Fibroblast of gingiva (primary cell): ENCODE results near the gene MEGF10.
"Not testable (repeated sequence)": the region's sequence is repeated elsewhere in the genome, so short reads cannot be mapped to it uniquely, and the experiment has no call there.

Experiments used
- DNase-seq: peaks from one replicate; pipeline ENCODE4 v3.0.0-alpha.2; 2011; ENCODE audit warnings: low read depth

Gene MEGF10

DNA sequence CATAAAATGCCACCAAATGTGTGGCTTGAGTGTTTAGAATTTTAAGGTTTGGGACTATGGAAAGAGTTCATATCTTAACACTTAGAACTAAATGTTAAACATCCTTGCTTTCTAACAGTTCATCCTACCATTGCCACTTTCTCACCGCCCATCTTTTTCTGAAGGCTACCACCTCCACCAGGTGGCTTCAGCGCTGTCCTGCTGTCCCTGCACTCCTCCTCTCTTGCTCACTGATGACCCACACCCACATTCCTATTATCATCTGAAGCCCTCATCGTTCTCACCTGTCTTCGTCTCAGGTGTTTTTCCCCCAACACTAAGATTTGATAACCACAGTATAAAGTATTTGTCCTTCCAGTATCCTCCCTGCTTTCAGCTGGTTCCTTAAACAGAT lies 7.4 kb downstream of the MEGF10 start:
- DNase-seq, result no peak

DNA sequence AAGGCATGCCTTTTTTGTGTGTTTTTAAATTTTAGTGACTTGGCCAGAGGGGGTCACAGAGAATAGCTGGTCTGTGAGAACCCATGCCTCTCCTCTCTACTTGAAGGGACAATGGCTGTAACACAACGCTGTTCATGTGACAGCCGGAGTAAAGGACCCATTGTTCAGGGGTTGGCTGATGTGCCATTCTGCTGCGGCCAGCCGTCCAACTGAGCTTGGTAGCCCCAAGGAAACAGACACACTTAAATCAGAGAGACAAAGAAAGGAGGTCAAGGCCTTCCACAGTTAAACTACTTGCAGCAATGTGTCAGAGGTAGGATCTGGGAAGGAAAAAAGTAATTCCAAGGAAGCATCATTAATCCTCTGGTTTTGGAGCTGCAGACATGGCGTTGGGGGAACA lies 8.1 kb downstream of the MEGF10 start:
- no peak for DNase-seq

DNA sequence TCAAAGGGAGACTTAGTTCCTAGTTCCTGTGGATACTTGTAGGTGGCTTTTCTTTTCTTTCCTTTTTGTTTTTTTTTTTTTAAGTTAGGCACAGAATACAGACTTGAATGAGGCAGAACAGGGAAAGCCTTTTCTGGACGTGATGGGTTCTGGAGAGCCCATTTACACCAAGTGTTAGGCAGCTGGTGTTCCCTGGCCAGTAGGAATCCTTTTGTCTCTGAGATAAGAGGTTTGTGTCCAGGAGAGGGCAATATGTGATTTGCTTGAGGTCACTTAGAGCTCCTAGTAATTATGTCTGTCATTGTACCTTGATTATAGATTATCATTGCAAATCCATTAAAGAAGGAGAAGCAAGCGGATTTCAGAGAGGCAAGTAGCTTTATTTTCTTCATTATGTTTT lies 9.1 kb downstream of the MEGF10 start:
- no peak for DNase-seq

DNA sequence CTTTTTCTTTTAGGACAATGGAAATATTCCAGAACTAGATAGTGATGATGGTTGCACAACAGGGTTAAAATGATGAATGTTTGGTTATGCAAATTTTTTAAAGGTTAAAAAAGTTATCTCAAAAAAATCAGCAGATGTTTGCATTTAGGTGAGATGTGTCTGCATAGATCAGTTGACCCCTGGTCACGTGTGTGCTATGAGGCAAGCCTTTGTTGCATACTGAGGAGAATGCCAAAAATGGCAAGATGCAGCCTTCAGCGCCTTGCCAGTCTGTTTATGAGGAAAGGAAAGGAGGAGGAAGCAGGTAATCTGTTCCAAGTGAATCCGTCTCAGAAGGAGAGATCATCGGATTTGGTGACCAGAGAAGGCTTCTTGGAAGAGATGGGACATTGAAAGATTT lies 11.9 kb downstream of the MEGF10 start:
- DNase-seq, result no peak

DNA sequence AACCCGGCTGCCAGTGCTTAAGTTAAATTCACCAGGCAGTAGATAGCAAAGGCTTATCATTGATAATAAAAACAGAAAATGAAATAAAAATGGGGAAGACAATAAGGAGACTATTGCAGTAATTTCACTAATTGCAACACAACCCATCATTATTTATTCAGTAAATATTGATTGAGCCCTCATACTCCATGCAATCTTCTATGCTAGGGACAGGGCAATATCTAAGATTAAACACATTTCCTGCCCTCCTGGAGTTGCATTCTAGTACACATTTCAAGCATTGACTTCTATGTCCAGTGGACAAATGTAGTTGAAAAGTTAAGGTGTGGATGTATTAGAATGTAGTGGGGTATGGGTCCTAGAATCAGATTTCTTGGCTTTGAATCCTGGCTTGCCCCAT lies 12.8 kb downstream of the MEGF10 start:
- DNase-seq, result no peak

DNA sequence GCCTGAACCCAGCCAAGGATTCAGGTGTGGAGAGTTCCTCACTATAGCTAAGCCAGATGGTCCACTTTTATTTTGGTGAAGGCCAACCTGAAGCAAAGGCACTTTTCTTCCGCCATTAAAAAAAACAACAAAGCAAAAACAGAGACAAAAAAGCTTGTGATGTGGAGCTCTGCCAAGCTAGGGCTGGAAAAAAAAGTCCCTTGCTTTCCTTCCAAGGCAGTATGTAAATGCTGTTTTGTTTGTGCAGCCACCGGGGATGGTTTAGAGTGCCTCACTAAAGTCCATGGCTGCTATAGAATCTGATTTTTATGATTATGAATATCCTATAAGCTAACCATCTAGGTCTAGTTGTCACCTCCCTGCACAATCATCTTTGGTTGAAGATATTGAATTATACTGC lies 14.9 kb downstream of the MEGF10 start:
- DNase-seq, result no peak

DNA sequence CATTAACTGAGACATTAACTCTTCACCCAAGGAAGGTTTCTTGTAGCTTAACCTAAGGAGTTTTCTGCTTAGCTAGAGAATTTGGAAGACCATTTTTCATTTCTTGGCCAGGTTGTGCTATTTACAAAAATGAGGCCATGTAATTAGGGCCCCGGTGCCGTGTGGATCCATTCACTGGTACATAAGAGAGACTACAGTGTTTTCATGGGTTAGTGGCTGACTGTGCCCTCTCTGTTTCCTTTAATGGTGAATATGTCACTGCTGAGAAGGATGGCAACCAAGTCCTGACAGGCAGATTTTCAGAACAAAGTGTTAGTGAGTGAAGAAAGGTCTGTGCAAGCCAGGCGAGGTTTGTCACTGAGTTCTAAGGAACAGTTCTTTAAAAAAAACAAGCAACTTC lies 15.4 kb downstream of the MEGF10 start:
- no peak for DNase-seq

DNA sequence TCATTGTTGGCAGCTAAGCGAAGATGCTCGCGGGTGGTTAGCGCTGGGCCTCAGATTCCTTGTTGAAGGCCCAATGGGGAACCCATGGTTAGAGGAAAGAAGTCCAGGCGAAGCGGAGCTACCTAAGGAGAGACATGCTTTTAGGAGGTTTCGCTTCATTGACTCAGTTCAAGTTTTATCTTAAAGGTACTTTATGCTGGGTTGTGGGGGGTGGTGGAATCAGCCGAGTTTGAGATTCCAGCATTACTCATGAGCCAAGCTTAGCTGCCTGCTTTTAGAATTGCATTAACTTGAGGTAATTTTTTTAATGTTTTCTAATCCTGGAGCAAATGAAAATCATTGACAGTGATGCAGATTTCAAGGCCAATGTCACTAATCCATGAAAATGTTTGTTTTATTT lies 16.1 kb downstream of the MEGF10 start:
- no peak for DNase-seq

DNA sequence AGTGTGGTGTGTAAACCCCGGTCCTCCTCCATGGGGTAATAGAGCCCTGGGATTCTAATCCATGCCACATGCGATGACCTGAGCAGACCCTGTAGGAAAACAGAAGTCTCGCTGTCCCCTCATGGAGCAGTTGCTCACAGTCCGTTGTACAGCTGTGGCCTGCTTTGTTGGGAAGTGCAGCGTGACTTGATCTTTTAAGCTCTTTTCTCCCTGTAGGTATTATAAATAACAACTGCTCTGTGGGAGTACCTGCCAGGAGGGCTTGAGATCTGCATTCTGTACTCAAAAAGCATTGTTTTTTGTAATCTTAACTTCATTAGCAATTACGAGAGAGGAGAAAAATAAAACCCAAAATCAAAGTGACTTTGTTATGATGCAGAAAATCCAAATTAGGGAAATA lies 17.3 kb downstream of the MEGF10 start:
- DNase-seq, result no peak

DNA sequence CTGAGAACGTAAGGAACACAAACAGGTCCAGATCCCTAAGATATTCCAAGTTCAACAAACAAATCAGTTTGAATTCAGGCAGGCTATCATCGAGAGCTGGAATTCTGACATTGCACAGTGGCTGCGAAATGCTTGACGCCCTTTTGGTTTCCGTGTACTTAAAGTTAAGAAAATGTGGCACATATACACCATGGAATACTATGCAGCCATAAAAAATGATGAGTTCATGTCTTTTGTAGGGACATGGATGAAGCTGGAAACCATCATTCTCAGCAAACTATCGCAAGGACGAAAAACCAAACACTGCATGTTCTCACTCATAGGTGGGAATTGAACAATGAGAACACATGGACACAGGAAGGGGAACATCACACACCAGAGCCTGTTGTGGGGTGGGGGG lies 17.7 kb downstream of the MEGF10 start:
- DNase-seq, result not testable (repeated sequence)

DNA sequence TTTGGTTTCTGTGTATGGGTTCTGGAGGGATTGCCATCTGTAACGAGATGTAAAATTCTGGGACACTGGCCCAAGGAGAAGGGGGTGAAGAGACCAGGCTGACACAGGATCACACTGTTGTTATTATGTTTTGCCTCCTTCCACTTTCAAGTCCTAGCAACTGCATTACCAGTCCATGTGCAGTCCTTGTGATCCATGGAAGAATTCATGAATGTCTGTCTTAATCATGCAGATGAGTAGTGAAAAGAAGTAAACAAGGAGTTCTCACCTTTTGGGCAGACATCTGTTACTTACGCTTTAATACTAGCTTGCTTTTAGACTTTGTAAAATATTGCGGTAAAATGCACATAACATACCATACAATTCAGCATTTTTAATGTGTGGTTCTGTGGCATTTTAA lies 18.3 kb downstream of the MEGF10 start:
- no peak for DNase-seq

DNA sequence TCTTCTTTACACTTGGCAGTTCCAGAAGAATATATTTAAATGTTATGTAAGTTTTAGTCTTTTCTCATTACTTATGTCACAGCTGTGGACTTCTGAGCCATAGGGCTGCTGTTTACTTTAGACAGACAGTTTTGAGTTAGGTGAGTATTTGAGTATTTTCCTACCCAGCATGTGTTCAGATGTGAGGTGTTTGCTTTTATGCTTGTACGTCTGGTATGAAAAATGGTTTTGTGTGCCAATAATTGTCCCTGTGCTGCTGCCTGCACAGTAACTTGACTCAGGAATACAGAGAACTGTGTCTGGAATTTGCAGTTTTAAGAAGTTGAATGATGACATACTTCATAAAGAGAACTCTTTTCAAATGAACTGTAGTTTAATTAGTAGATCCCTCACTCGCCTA lies 20.8 kb downstream of the MEGF10 start:
- DNase-seq, result no peak

DNA sequence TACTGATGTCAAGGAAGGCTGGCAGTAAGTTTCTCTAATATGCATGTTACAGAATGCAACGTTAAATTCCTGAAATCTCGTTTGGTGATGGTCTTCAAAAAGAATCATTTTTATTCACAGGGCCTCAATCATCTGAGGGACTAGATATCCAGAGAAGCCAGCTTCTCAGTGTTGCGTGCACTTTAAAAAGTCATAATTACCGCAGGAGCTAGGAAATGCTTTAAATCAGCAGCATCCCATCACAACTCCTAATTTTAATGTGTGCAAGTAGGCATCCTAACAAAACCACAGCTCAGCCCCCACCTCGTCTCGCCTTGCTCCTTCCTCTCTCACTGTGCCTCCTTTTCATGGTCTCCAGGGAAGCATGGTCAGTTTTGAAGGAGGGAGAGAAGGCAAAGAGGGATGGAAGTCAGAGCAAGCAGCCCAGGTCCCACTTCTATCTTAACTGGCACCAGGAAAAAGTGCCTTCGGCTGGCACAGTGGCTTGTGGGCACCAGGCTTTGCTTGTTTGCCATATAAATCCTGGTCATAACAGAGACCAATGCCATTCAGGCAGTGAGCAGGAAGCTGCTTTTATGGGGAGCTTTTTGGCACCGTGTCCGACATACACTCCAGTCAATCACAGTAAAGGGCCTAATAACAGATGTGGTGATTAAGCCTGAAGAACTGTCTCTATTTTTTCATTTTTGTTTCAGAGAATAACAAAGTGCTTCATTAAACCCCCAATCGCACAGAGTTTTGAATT lies 21.4 kb downstream of the MEGF10 start:
- DNase-seq, result no peak

DNA sequence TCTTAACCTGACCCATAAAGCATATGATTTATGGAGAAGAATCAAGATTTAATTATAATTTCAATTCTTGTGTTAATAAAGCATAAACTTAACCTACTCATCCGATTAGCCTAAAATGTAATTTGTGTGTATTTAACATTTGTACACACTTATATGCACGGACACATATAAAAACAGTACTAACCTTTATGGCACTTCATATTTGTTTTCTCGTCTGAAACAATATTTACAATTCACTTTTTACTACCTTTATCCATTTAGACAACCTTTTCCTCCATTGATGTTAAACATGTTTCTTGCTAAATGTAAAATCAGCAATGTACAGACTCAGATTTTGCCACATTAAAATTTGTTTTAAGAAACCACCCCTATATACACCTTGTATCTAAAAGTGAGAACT lies 22.8 kb downstream of the MEGF10 start:
- no peak for DNase-seq

DNA sequence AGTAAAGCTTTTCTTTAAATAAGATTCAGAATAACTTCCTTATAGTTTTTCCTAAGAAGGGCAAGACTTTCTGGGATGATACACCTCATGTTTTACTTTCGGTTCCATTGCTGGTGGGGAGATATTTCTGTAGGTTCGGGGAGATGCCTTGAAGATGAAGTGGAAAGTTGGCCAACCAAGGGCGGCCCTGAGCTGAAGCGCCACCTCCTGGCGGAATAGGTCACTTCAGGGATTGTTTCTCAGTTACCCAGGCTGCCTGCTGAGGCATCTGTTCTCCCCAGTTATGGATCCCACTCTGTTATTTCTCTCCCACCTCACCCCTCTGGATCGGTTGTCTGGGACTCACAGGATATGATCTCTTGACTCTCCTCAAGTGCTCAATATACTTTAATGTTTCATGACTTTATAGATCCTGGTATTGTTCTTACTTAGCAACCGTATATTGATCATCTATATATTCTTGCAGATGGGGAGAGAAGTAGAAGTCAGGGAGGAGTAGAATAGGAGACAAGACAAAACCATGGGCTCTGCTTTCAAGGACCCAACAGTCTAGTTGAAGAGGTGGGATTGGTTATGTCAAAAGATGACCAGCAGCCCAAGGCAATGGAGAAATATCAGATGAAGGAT lies 23.4 kb downstream of the MEGF10 start:
- peak; percentile 23 for DNase-seq

DNA sequence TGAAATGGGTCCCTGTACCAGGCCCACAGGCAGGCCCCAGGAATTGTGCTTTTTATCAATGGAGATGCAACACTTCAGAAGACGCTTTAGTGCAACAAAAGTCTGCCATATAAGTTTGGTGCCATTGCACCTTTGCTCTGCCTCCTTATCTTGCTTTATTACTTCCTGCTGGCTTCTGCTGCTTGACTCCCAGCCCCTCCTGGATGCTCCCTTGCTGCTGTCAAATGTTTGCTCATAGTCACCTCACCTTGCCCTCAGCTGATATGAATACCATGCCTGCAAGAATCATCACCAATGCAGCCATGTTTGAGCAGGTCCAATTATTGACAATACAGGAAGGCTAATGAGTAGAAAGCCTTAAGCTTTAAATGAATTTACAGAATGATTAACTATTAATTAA lies 25.4 kb downstream of the MEGF10 start:
- DNase-seq, result no peak

DNA sequence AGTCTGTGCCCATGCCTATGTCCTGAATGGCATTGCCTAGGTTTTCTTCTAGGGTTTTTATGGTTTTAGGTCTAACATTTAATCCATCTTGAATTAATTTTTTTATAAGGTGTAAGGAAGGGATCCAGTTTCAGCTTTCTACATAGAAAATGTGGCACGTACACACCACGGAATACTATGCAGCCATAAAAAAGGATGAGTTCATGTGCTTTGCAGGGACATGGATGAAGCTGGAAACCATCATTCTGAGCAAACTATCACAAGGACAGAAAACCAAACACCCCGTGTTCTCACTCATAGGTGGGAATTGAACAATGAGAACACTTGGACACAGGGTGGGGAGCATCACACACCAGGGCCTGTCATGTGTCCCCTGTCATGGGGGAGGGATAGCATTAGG lies 26.8 kb downstream of the MEGF10 start:
- not testable (repeated sequence) for DNase-seq

DNA sequence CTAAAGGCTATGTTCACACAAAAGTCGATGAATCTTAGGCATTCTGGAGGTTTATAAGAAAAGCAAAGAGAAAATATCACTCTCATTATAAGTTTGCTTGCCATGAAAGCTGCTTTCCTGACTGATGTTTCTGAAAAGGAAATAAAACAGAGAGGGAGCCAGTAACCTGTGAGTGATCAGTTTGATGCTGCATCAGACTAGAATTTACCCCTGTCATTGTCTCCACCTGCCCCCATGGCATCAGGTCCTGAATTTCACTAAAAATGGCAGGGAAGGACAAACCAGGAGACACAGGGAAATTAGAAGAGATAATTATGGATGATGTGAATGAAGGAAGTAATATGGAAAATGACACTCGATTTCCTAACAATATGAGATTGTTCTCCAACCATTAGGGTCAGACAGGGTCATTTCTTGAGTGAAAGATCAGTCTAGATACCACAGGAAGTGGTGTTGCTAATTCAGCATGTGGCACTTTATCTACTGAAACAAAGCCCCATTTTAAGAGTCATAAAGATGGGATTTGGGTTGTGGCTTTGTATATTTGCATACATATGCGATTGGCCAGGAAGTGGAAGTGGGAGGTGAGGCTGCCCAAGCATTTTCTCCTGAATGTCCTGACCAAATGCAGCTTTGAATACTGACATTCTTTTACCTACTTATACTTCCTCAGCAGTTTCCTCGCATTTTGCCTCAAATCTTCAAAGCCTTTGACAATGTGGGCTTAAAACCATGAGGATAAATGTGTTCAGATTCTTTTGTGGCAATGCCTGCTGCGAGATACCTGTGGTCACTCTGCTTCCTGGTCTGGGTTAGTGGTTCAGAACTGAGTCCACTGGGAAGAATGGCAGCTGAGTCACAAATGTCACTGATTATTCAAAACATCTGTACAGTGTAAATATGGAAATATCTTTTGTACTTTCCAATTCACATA lies 29.7 kb downstream of the MEGF10 start:
- peak; percentile 6 for DNase-seq

DNA sequence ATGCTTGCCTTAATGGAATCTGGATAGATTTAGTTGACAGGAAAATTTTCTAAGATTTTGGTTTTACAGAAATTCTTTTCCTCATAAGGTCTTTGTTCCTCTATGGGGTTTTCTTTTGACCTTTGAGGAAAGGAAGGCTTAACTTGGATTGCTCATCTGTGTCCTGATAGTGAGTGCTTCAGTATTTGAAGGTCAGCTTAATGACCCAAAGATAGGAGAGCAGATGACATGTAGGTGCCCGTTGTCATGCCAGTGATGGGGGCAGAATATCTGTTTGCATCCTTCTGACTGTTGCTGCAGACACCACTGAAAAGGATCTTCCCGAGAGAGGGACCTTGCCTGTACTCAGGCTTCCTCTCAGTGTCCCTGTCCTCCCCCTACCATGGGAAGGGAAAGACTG lies 30.9 kb downstream of the MEGF10 start:
- DNase-seq, result no peak

DNA sequence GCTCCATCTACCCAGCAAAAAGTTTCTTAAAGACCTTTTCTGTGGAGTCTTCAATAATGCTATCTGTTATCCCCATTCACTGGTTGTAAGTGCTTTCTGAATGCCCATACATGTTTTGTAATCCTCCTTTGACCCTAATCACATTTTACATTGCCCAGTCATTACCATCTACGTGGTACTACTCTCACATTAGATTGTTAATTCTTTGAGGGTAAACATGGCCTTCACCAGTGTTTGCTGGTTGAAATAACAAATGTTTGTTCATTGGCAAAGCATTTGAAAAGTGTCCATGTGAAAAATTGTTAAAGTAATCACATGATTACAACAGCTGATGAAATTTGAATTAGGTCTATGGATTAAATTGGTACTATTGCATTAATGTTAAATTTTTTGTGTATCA lies 31.8 kb downstream of the MEGF10 start:
- DNase-seq, result no peak

DNA sequence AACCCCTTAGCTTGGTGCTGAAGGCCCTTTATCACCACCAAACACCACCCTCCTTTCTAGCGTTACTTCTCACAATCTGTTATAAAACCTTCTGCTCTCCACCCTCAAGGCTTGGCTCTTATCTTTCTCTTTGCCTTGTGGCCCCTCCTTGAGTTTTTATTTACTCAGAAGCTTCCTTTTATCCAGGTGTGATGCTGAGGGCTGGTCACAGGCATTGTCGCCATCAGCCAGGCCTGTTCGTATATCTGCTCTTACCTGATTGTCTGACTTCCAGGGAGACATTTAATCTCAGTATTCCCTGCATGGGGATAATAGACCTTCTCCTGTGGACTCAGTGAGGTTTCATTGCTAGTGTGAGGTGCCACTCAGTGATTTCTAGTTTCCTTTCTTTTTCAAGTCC lies 34.2 kb downstream of the MEGF10 start:
- no peak for DNase-seq

DNA sequence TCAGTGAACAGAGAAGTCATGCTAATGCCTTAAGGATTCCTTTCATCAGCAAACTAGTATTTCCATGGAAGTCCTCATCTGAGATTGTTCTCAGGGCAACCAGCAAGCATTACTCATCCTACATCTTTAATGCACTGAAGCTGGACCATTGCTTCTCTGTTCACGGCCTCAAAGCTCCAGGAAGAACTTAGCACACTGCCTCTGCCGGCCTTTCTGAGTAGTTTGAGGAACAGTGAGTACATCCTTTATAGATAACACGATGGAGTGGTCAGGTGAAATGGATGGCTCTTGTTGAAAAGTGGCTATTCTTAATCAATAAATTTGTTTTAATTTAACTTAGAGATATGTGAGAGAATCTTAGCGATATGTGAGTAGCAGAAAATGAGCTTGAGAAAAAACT lies 35.8 kb downstream of the MEGF10 start:
- DNase-seq, result no peak
